Measurements from ENCODE around the gene RBM33. TPM values are rescaled to one million over a fixed set of nuclear protein-coding genes. Genes with fewer than 3 reads are reported as not detected.
"Not testable (repeated sequence)": the region's sequence is repeated elsewhere in the genome, so short reads cannot be mapped to it uniquely, and the experiment has no call there.

Gene RBM33
- total RNA-seq, 1 experiment from 2014 or later: 61.1 TPM

DNA sequence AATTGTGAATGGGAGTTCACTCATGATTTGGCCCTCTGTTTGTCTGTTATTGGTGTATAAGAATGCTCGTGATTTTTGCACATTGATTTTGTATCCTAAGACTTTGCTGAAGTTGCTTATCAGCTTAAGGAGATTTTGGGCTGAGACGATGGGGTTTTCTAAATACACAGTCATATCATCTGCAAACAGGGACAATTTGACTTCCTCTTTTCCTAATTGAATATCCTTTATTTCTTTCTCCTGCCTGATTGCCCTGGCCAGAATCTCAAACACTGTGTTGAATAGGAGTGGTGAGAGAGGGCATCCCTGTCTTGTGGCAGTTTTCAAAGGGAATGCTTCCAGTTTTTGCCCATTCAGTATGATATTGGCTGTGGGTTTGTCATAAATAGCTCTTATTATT, 43.8 kb downstream of the RBM33 start:
- H3K36me3 ChIP-seq (ENCODE audit: control insufficient read depth, insufficient read depth, low read length); POLR2A ChIA-PET; H3K9me3 ChIP-seq (ENCODE audit: control insufficient read depth, insufficient read depth, low read depth, low read length); BruUV-seq (replicated peaks); in situ Hi-C loops (cut with HindIII; ENCODE audit: low pct_unique_long_range_greater_than_20kb, low sequenced_read_pairs); H3K27me3 ChIP-seq (ENCODE audit: control insufficient read depth, insufficient read depth, low read length); H3K4me3 ChIP-seq (ENCODE audit: low read depth in 2 of 2, low read length in 2 of 2); intact Hi-C loops (cut with micrococcal nuclease; ENCODE audit: unreplicated experiment); DNase-seq (ENCODE audit: low read depth, low spot score); ATAC-seq; CTCF ChIA-PET; H3K4me1 ChIP-seq (ENCODE audit: control insufficient read depth, insufficient read depth, low read length); H3K27ac ChIP-seq (ENCODE audit: low read length): not testable (repeated sequence)

DNA sequence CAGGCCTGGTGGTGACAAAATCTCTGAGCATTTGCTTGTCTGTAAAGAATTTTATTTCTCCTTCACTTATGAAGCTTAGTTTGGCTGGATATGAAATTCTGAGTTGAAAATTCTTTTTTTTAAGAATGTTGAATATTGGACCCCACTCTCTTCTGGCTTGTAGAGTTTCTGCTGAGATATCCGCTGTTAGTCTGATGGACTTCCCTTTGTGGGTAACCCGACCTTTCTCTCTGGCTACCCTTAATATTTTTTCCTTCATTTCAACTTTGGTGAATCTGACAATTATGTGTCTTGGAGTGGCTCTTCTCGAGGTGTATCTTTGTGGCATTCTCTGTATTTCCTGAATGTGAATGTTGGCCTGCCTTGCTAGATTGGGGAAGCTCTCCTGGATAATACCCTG, 46.2 kb downstream of the RBM33 start:
- intact Hi-C loops (cut with micrococcal nuclease; ENCODE audit: unreplicated experiment); H3K9me3 ChIP-seq (ENCODE audit: control insufficient read depth, insufficient read depth, low read depth, low read length); H3K36me3 ChIP-seq (ENCODE audit: control insufficient read depth, insufficient read depth, low read length); in situ Hi-C loops (cut with HindIII; ENCODE audit: low pct_unique_long_range_greater_than_20kb, low sequenced_read_pairs); H3K27ac ChIP-seq (ENCODE audit: low read length); H3K4me1 ChIP-seq (ENCODE audit: control insufficient read depth, insufficient read depth, low read length); BruUV-seq (replicated peaks); ATAC-seq; H3K27me3 ChIP-seq (ENCODE audit: control insufficient read depth, insufficient read depth, low read length); POLR2A ChIA-PET; H3K4me3 ChIP-seq (ENCODE audit: low read depth in 2 of 2, low read length in 2 of 2); CTCF ChIA-PET; DNase-seq (ENCODE audit: low read depth, low spot score): not testable (repeated sequence)

DNA sequence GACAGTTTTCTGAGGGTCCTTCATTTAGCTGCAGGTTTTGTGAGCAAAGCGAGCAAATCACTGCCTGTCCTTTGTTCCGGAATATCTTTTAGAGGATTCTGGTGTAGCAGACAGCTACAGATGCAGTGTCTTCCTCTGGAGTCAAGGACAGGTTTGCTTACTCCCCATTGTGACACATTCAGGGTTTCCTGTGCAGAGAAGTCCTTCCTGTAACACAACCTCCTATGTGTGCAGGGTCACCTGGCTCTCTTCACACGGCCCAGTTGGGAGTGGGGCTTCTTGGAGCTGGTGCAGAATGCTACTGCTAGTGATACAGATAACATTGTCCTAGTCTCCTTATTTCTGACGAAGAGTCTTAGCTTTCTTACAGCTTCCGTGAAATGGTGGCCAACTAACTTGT, 47.9 kb downstream of the RBM33 start:
- TF ChIP-seq SIN3A (IDR thresholded peaks at IDR 0.05; ENCODE audit: borderline replicate concordance, insufficient read depth, low read depth, low read length) (no peak), TCF7L2 (IDR thresholded peaks at IDR 0.05; ENCODE audit: low read depth, low read length) (no peak), POLR2AphosphoS5 (IDR thresholded peaks at IDR 0.05; ENCODE audit: low read depth, low read length) (no peak)
- TF ChIP-seq, protein P1, sequence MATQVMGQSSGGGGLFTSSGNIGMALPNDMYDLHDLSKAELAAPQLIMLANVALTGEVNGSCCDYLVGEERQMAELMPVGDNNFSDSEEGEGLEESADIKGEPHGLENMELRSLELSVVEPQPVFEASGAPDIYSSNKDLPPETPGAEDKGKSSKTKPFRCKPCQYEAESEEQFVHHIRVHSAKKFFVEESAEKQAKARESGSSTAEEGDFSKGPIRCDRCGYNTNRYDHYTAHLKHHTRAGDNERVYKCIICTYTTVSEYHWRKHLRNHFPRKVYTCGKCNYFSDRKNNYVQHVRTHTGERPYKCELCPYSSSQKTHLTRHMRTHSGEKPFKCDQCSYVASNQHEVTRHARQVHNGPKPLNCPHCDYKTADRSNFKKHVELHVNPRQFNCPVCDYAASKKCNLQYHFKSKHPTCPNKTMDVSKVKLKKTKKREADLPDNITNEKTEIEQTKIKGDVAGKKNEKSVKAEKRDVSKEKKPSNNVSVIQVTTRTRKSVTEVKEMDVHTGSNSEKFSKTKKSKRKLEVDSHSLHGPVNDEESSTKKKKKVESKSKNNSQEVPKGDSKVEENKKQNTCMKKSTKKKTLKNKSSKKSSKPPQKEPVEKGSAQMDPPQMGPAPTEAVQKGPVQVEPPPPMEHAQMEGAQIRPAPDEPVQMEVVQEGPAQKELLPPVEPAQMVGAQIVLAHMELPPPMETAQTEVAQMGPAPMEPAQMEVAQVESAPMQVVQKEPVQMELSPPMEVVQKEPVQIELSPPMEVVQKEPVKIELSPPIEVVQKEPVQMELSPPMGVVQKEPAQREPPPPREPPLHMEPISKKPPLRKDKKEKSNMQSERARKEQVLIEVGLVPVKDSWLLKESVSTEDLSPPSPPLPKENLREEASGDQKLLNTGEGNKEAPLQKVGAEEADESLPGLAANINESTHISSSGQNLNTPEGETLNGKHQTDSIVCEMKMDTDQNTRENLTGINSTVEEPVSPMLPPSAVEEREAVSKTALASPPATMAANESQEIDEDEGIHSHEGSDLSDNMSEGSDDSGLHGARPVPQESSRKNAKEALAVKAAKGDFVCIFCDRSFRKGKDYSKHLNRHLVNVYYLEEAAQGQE (IDR thresholded peaks at IDR 0.05; ENCODE audit: insufficient read depth in 1 of 2, low read depth in 2 of 2, low read length in 1 of 2): no peak
- TF ChIP-seq, protein P2, sequence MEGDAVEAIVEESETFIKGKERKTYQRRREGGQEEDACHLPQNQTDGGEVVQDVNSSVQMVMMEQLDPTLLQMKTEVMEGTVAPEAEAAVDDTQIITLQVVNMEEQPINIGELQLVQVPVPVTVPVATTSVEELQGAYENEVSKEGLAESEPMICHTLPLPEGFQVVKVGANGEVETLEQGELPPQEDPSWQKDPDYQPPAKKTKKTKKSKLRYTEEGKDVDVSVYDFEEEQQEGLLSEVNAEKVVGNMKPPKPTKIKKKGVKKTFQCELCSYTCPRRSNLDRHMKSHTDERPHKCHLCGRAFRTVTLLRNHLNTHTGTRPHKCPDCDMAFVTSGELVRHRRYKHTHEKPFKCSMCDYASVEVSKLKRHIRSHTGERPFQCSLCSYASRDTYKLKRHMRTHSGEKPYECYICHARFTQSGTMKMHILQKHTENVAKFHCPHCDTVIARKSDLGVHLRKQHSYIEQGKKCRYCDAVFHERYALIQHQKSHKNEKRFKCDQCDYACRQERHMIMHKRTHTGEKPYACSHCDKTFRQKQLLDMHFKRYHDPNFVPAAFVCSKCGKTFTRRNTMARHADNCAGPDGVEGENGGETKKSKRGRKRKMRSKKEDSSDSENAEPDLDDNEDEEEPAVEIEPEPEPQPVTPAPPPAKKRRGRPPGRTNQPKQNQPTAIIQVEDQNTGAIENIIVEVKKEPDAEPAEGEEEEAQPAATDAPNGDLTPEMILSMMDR (IDR thresholded peaks at IDR 0.05): no peak
- in situ Hi-C loops (cut with HindIII; ENCODE audit: low pct_unique_long_range_greater_than_20kb, low sequenced_read_pairs): no loop called here
- intact Hi-C loops (cut with micrococcal nuclease; ENCODE audit: unreplicated experiment): no loop called here
- DNase-seq (ENCODE audit: low read depth, low spot score) (no peak), ATAC-seq (no peak)
- no TSS peak for BruUV-seq (replicated peaks)
- H3K27me3 ChIP-seq (ENCODE audit: control insufficient read depth, insufficient read depth, low read length): no peaks in the 10 kb centered on the region
- no peak overlapping the region for H3K4me3 ChIP-seq (ENCODE audit: low read depth in 2 of 2, low read length in 2 of 2)
- no peak overlapping the region for H3K27ac ChIP-seq (ENCODE audit: low read length)
- ChIA-PET POLR2A (no interaction called here), CTCF (interaction anchor here (1.5 kb wide), 1 partner anchor 94 kb away, joined by 3 read pairs; no protein-coding TSS in a partner anchor)
- no peaks in the 10 kb centered on the region for H3K4me1 ChIP-seq (ENCODE audit: control insufficient read depth, insufficient read depth, low read length)
- no peaks in the 10 kb centered on the region for H3K36me3 ChIP-seq (ENCODE audit: control insufficient read depth, insufficient read depth, low read length)
- no peaks in the 10 kb centered on the region for H3K9me3 ChIP-seq (ENCODE audit: control insufficient read depth, insufficient read depth, low read depth, low read length)
